Measurements from ENCODE around the gene MSANTD4.

- TF ChIP-seq CTCF (optimal IDR thresholded peaks at IDR 0.05 in 1 of 3, IDR thresholded peaks at IDR 0.05 in 1 of 3, conservative IDR thresholded peaks at IDR 0.05 in 1 of 3; ENCODE audit: extremely low read depth in 1 of 3, insufficient read depth in 2 of 3, low read length in 3 of 3) = no peak
- no peak for TF ChIP-seq EZH2 (IDR thresholded peaks at IDR 0.05; ENCODE audit: low read length)
Measured at GRCh38 chr11:106030609-106031008, 8.6 kb upstream of the MSANTD4 start.
